HCT116 (cell line): ENCODE data around the gene WDFY2. TPM values are rescaled to one million over a fixed set of nuclear protein-coding genes. Genes with fewer than 3 reads are reported as not detected.

Source experiments
- ATAC-seq: fragments of 200-7000 bp; cut with Tn5 transposase; 2 replicates; pipeline ENCODE4 v1.9.1; 2020; ENCODE audit warnings: mild to moderate bottlenecking, moderate library complexity
- BruUV-seq: library from RNA; stranded (reverse); fragments of 400-500 nt; replicated peaks from 2 replicates; lab custom pipeline; 2021; lab: Mats Ljungman, UMichigan
- CTCF ChIA-PET: fragments of 300-600 bp; sonication (Branson Sonifier 250); formaldehyde crosslinking; loops from one replicate; lab custom pipeline; 2021; ENCODE audit warnings: antibody characterized with exemption; lab: Charles Lee
- POLR2A ChIA-PET: fragments of 300-600, 350-600 bp; sonication (Branson Sonifier 250); formaldehyde crosslinking; loops from one replicate; lab custom pipeline; 2021; ENCODE audit warnings: antibody characterized with exemption; lab: Charles Lee
- RAD21 ChIA-PET, 2 experiments: fragments of 300-600 bp; sonication (Branson Sonifier 250); formaldehyde crosslinking; loops; one replicate each; lab custom pipeline; 2023; ENCODE audit warnings: low total read pairs in 2 of 2; ENCODE audit not compliant: uncharacterized antibody in 2 of 2, unreplicated experiment in 2 of 2, low non-redundant PET in 1 of 2; lab: Charles Lee
- DNase-seq: peaks from one replicate; pipeline ENCODE4 v3.0.0-alpha.2; 2010; ENCODE audit warnings: low read depth, low spot score
- H2AFZ ChIP-seq: fragments of 200-600 bp; shearing (Covaris generic), sonication (generic); 2 replicates; pipeline ENCODE4 v1.6.1; 2017; ENCODE audit warnings: low read depth, mixed run types, mixed read lengths, antibody characterized with exemption, low read length; ENCODE audit not compliant: poor library complexity, severe bottlenecking
- H3K27ac ChIP-seq: 2 replicates; pipeline ENCODE4 v1.5.1; 2012; ENCODE audit warnings: low read depth, low read length
- H3K27me3 ChIP-seq: fragments of 200-600 bp; sonication (generic); 2 replicates; pipeline ENCODE4 v1.6.1; 2016; ENCODE audit warnings: mixed run types, low read length, mixed read lengths; ENCODE audit not compliant: insufficient read depth
- H3K36me3 ChIP-seq, 2 experiments: fragments of 200-500 bp in 1 of 2; fragments of 200-600 bp in 1 of 2; sonication (Bioruptor generic) in 1 of 2; sonication (generic) in 1 of 2; 2 replicates each; pipeline versions ENCODE4 v1.5.1 to v1.6.1; 2014 to 2016; ENCODE audit warnings: low read length in 2 of 2, inconsistent platforms in 1 of 2, mixed read lengths in 1 of 2, mixed run types in 1 of 2; ENCODE audit not compliant: insufficient read depth in 2 of 2, control insufficient read depth in 1 of 2
- H3K4me1 ChIP-seq, 2 experiments: fragments of 200-600 bp in 1 of 2; sonication (generic) in 1 of 2; 2 replicates each; pipeline versions ENCODE4 v1.5.1 to v1.6.1; 2012 to 2017; ENCODE audit warnings: low read length in 2 of 2, inconsistent platforms in 1 of 2, mild to moderate bottlenecking in 1 of 2, mixed read lengths in 1 of 2, mixed run types in 1 of 2, moderate library complexity in 1 of 2; ENCODE audit not compliant: insufficient read depth in 2 of 2, control insufficient read depth in 1 of 2
- H3K4me2 ChIP-seq: fragments of 200-600 bp; sonication (generic); 2 replicates; pipeline ENCODE4 v1.6.1; 2017; ENCODE audit warnings: mixed run types, low read length, mixed read lengths
- H3K4me3 ChIP-seq, 2 experiments: fragments of 200-600 bp in 1 of 2; sonication (generic) in 1 of 2; replicated peaks in 1 of 2; 2 replicates each; pipeline ENCODE4 v1.5.1; 2011 to 2016; ENCODE audit warnings: low read length in 2 of 2, control low read depth in 1 of 2, low read depth in 1 of 2, mild to moderate bottlenecking in 1 of 2, mixed read lengths in 1 of 2, mixed run types in 1 of 2
- H3K79me2 ChIP-seq: fragments of 200-600 bp; sonication (generic); 2 replicates; pipeline ENCODE4 v1.6.1; 2017; ENCODE audit warnings: mild to moderate bottlenecking, mixed run types, low read length, moderate library complexity, mixed read lengths; ENCODE audit not compliant: insufficient read depth
- H3K9ac ChIP-seq: fragments of 200-600 bp; sonication (generic); 2 replicates; pipeline ENCODE4 v1.6.1; 2016; ENCODE audit warnings: low read length, mixed read lengths
- H3K9me2 ChIP-seq: fragments of 200-600 bp; sonication (generic), shearing (Covaris generic); 2 replicates; pipeline ENCODE4 v1.6.1; 2017; ENCODE audit warnings: mixed run types, mild to moderate bottlenecking, moderate library complexity; ENCODE audit not compliant: insufficient read depth
- H3K9me3 ChIP-seq, 2 experiments: fragments of 200-500 bp in 1 of 2; fragments of 200-600 bp in 1 of 2; sonication (Bioruptor generic) in 1 of 2; sonication (generic) in 1 of 2; 2 replicates each; pipeline ENCODE4 v1.6.1; 2014 to 2017; ENCODE audit warnings: low read length in 2 of 2, mixed read lengths in 2 of 2, inconsistent platforms in 1 of 2, low read depth in 1 of 2, mild to moderate bottlenecking in 1 of 2, mixed run types in 1 of 2, moderate library complexity in 1 of 2; ENCODE audit not compliant: control insufficient read depth in 1 of 2, insufficient read depth in 1 of 2
- H4K20me1 ChIP-seq: fragments of 200-600 bp; sonication (generic), shearing (Covaris generic); 2 replicates; pipeline ENCODE4 v1.6.1; 2017; ENCODE audit warnings: mixed run types, mild to moderate bottlenecking, moderate library complexity; ENCODE audit not compliant: insufficient read depth
- CBX3 ChIP-seq: IDR thresholded peaks from 2 replicates; pipeline ENCODE4 v1.6.1; 2012; ENCODE audit warnings: low read depth
- ELF1 ChIP-seq: IDR thresholded peaks from 2 replicates; pipeline ENCODE4 v1.6.1; 2012; ENCODE audit warnings: low read depth, borderline replicate concordance
- EZH2 ChIP-seq: fragments of 200-600 bp; sonication (generic); IDR thresholded peaks from 2 replicates; pipeline ENCODE4 v1.6.1; 2017; ENCODE audit warnings: antibody characterized with exemption, mixed run types
- EZH2phosphoT487 ChIP-seq: fragments of 200-600 bp; IDR thresholded peaks from 2 replicates; pipeline ENCODE4 v1.6.1; 2018; ENCODE audit warnings: antibody characterized with exemption, borderline replicate concordance
- FOSL1 ChIP-seq: IDR thresholded peaks from 2 replicates; pipeline ENCODE4 v1.6.1; 2012; ENCODE audit warnings: low read depth
- MAX ChIP-seq: IDR thresholded peaks from 2 replicates; pipeline ENCODE4 v1.6.1; 2012
- POLR2AphosphoS5 ChIP-seq: IDR thresholded peaks from 2 replicates; pipeline ENCODE4 v1.6.1; 2011; ENCODE audit warnings: mild to moderate bottlenecking, low read depth, low read length, moderate library complexity
- RAD21 ChIP-seq: IDR thresholded peaks from 2 replicates; pipeline ENCODE4 v1.6.1; 2012; ENCODE audit warnings: low read depth, mild to moderate bottlenecking
- REST ChIP-seq: IDR thresholded peaks from 2 replicates; pipeline ENCODE4 v1.6.1; 2012; ENCODE audit warnings: low read depth
- SRF ChIP-seq: IDR thresholded peaks from 2 replicates; pipeline ENCODE4 v1.6.1; 2012; ENCODE audit warnings: low read depth
- TCF7L2 ChIP-seq: IDR thresholded peaks from 2 replicates; pipeline ENCODE4 v1.7.0; 2011; ENCODE audit warnings: borderline replicate concordance, inconsistent platforms; ENCODE audit not compliant: insufficient read depth, insufficient read length; ENCODE audit errors: extremely low read depth
- YY1 ChIP-seq: IDR thresholded peaks from 2 replicates; pipeline ENCODE4 v1.6.1; 2011; ENCODE audit warnings: low read length, low read depth, moderate library complexity, mild to moderate bottlenecking; ENCODE audit not compliant: insufficient replicate concordance; ENCODE audit errors: extremely low read depth
- ZBTB33 ChIP-seq: IDR thresholded peaks from 2 replicates; pipeline ENCODE4 v1.6.1; 2011; ENCODE audit warnings: mild to moderate bottlenecking, low read length, moderate library complexity; ENCODE audit not compliant: insufficient replicate concordance; ENCODE audit errors: extremely low read depth
- ZFX ChIP-seq: fragments of 450-650 bp; IDR thresholded peaks from 2 replicates; pipeline ENCODE4 v1.6.1; 2017
- intact Hi-C: fragments of 100-400 bp; cut with micrococcal nuclease; formaldehyde crosslinking; loops from 2 replicates; pipeline ENCODE4 v1.10.0; 2022
- total RNA-seq: library from RNA; stranded (reverse); gene quantifications from one replicate; pipeline ENCODE4 v1.2.1, GENCODE V29; 2021; ENCODE audit not compliant: unreplicated experiment

The WDFY2 gene
- total RNA-seq, 1 experiment from 2014 or later, result 6.1 TPM

GRCh38 chr13:51629491-51630287, 45.4 kb downstream of the WDFY2 start:
- H2AFZ ChIP-seq, result no peak overlapping the region
- H3K27me3 ChIP-seq, result no peaks in the 10 kb centered on the region
- H3K36me3 ChIP-seq, result no peaks in the 10 kb centered on the region
- intact Hi-C loops, result no loop called here
- no peak for TF ChIP-seq EZH2phosphoT487
- TF ChIP-seq ELF1, result no peak
- ATAC-seq (no peak), DNase-seq (no peak)
- no TSS peak for BruUV-seq
- CTCF ChIA-PET, result no interaction called here
- H4K20me1 ChIP-seq, result no peaks in the 10 kb centered on the region
- H3K9me2 ChIP-seq, result no peaks in the 10 kb centered on the region
- no peak overlapping the region for H3K27ac ChIP-seq
- H3K4me1 ChIP-seq, result peaks cover 0 to 18% of the 10 kb centered on the region in 2 experiments; a peak in 2 of 4 replicates
- no peak overlapping the region for H3K4me2 ChIP-seq
- RAD21 ChIA-PET, result no interaction called here
- H3K4me3 ChIP-seq, result no peak overlapping the region
- H3K79me2 ChIP-seq, result no peaks in the 10 kb centered on the region
- H3K9ac ChIP-seq, result no peak overlapping the region
- POLR2A ChIA-PET, result interaction anchor here (0.6 kb wide), 1 partner anchor 185 kb away, joined by 3 read pairs; no protein-coding TSS in a partner anchor
- H3K9me3 ChIP-seq, result no peaks in the 10 kb centered on the region

GRCh38 chr13:51630288-51630615, 46.0 kb downstream of the WDFY2 start:
- RAD21 ChIA-PET, result no interaction called here
- H3K9me3 ChIP-seq, result no peaks in the 10 kb centered on the region
- no peaks in the 10 kb centered on the region for H3K27me3 ChIP-seq
- POLR2A ChIA-PET, result interaction anchor here (1.8 kb wide), 1 partner anchor 177 kb away, joined by 6 read pairs; the partner anchor contains the start of gene INTS6
- no peak for DNase-seq
- no peaks in the 10 kb centered on the region for H3K79me2 ChIP-seq
- H3K27ac ChIP-seq, result no peak overlapping the region
- H3K4me3 ChIP-seq, result no peak overlapping the region
- H3K9ac ChIP-seq, result no peak overlapping the region
- no TSS peak for BruUV-seq
- H3K4me1 ChIP-seq, result peaks cover 0 to 18% of the 10 kb centered on the region in 2 experiments; a peak in 2 of 4 replicates
- H3K4me2 ChIP-seq, result no peak overlapping the region
- no peaks in the 10 kb centered on the region for H3K9me2 ChIP-seq
- no peak overlapping the region for H2AFZ ChIP-seq
- no peaks in the 10 kb centered on the region for H3K36me3 ChIP-seq
- H4K20me1 ChIP-seq, result no peaks in the 10 kb centered on the region
- ATAC-seq, result no peak
- CTCF ChIA-PET, result no interaction called here
- intact Hi-C loops, result no loop called here
- TF ChIP-seq SRF (no peak), ZFX (no peak), CBX3 (no peak), MAX (no peak), YY1 (no peak), FOSL1 (no peak), POLR2AphosphoS5 (no peak), TCF7L2 (no peak), RAD21 (no peak), EZH2 (no peak), ZBTB33 (no peak), REST (no peak)
